Measurements from ENCODE around the gene RPL23. TPM values are rescaled to one million over a fixed set of nuclear protein-coding genes. Genes with fewer than 3 reads are reported as not detected.
A peak's percentile ranks its signal among the peaks of the same experiment; 100 is the strongest.

Gene RPL23
- total RNA-seq, 1 donor from 2014 or later: 1,087 TPM

- FAIRE-seq: no peak
- TF ChIP-seq CTCF (IDR thresholded peaks at IDR 0.05; ENCODE audit: insufficient read depth, low read depth, low read length) (no peak), EZH2 (IDR thresholded peaks at IDR 0.05; ENCODE audit: insufficient read depth, low read length) (no peak)
These were observed 27.7 kb downstream of the RPL23 start for GRCh38 chr17:38825762-38826247.

GRCh38 chr17:38824899-38825761 is 28.4 kb downstream of the RPL23 start, which contains the start of gene CWC25:
Gene CWC25, minus strand, starts transcription at chr17:38825321. Its CDS starts 138 bp downstream, at chr17:38825183.
- Histone ChIP-seq H3K27ac (ENCODE audit: low read depth, low read length) (peak within 1 kb of the TSS; percentile 100), H2AFZ (ENCODE audit: low read depth, low read length) (peak within 1 kb of the TSS; percentile 87), H3K27me3 (ENCODE audit: insufficient read depth, low read length) (no peaks in the 10 kb centered on the region), H3K36me3 (ENCODE audit: insufficient read depth, low read length) (no peaks in the 10 kb centered on the region), H3K4me2 (ENCODE audit: low read length) (peak within 1 kb of the TSS; percentile 99), H3K9me3 (ENCODE audit: insufficient read depth, low read depth, low read length) (no peaks in the 10 kb centered on the region), H3K4me1 (ENCODE audit: insufficient read depth, low read length) (peaks cover 13% of the 10 kb centered on the region), H3K4me3 (ENCODE audit: insufficient read depth, low read depth, low read length) (peak within 1 kb of the TSS; percentile 100), H3K79me2 (ENCODE audit: insufficient read depth, low read length) (peaks cover 44% of the 10 kb centered on the region), H3K9ac (ENCODE audit: low read length) (peak within 1 kb of the TSS; percentile 99), H4K20me1 (ENCODE audit: insufficient read depth, low read length) (peaks cover 18% of the 10 kb centered on the region)
- Mint-ChIP-seq H3K9me3 (ENCODE audit: unreplicated experiment) (no peaks in the 10 kb centered on the region), H3K4me1 (ENCODE audit: low read depth, unreplicated experiment) (peaks cover 12% of the 10 kb centered on the region), H3K27me3 (ENCODE audit: low read depth, unreplicated experiment) (no peaks in the 10 kb centered on the region), H3K27ac (ENCODE audit: unreplicated experiment) (peak within 1 kb of the TSS; percentile 100), H3K4me3 (ENCODE audit: unreplicated experiment) (peak within 1 kb of the TSS; percentile 96), H3K36me3 (ENCODE audit: low read depth, unreplicated experiment) (peaks cover 5% of the 10 kb centered on the region)
- TF ChIP-seq CTCF (IDR thresholded peaks at IDR 0.05; ENCODE audit: insufficient read depth, low read depth, low read length) (no peak), EZH2 (IDR thresholded peaks at IDR 0.05; ENCODE audit: insufficient read depth, low read length) (no peak)
- DNase-seq (ENCODE audit: low read depth) (peak; percentile 91), FAIRE-seq (no peak)

More at GRCh38 chr17:38825762-38826247, 27.7 kb downstream of the RPL23 start:
- Histone ChIP-seq H3K4me1 (ENCODE audit: insufficient read depth, low read length) (peaks cover 13% of the 10 kb centered on the region), H3K9ac (ENCODE audit: low read length) (peak overlapping the region; percentile 99), H3K27ac (ENCODE audit: low read depth, low read length) (peak overlapping the region; percentile 100), H2AFZ (ENCODE audit: low read depth, low read length) (peak overlapping the region; percentile 87), H3K79me2 (ENCODE audit: insufficient read depth, low read length) (peaks cover 38% of the 10 kb centered on the region), H4K20me1 (ENCODE audit: insufficient read depth, low read length) (peaks cover 18% of the 10 kb centered on the region), H3K36me3 (ENCODE audit: insufficient read depth, low read length) (no peaks in the 10 kb centered on the region), H3K4me2 (ENCODE audit: low read length) (peak overlapping the region; percentile 99), H3K27me3 (ENCODE audit: insufficient read depth, low read length) (no peaks in the 10 kb centered on the region), H3K4me3 (ENCODE audit: insufficient read depth, low read depth, low read length) (peak overlapping the region; percentile 100), H3K9me3 (ENCODE audit: insufficient read depth, low read depth, low read length) (no peaks in the 10 kb centered on the region)
- Mint-ChIP-seq H3K27ac (ENCODE audit: unreplicated experiment) (peak overlapping the region; percentile 100), H3K27me3 (ENCODE audit: low read depth, unreplicated experiment) (peaks cover 3% of the 10 kb centered on the region), H3K36me3 (ENCODE audit: low read depth, unreplicated experiment) (peaks cover 5% of the 10 kb centered on the region), H3K9me3 (ENCODE audit: unreplicated experiment) (no peaks in the 10 kb centered on the region), H3K4me3 (ENCODE audit: unreplicated experiment) (peak overlapping the region; percentile 96), H3K4me1 (ENCODE audit: low read depth, unreplicated experiment) (peaks cover 12% of the 10 kb centered on the region)
- no peak for DNase-seq (ENCODE audit: low read depth)
